Measurements from ENCODE around the gene TMUB1. TPM values are rescaled to one million over a fixed set of nuclear protein-coding genes. Genes with fewer than 3 reads are reported as not detected.

TMUB1 gene
- total RNA-seq, 4 donors from 2014 or later = 58.5 to 61.7 (median 60.4) TPM

DNA sequence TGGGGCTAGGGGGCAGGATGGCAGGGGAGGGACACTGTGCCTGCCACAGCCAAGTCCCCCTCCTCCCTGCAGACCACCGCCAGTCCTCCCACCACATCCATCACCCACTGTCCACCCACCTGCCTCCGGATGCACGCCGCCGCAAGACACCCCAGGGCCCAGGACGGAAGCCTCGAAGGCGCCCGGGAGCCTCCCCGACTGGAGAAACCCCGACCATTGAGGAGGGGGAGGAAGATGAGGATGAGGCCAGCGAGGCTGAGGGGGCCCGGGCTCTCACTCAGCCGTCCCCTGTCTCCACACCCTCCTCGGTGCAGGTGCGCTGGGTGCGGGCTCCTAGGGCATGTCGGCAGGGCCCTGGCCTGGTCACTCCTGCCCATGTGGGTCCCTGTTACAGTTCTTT, 18.8 kb downstream of the TMUB1 start:
- intact Hi-C loops (cut with DNase I; ENCODE audit: low total_unique reads) = no loop called here
- no peak overlapping the region for H3K4me3 ChIP-seq (ENCODE audit: low read depth, poor library complexity, severe bottlenecking)
- 92 to 94% methylated on average over 18 of the region's 18 CpGs for WGBS, 2 donors
- no peak for TF ChIP-seq POLR2A (IDR thresholded peaks at IDR 0.05)
- TF ChIP-seq, protein P1, sequence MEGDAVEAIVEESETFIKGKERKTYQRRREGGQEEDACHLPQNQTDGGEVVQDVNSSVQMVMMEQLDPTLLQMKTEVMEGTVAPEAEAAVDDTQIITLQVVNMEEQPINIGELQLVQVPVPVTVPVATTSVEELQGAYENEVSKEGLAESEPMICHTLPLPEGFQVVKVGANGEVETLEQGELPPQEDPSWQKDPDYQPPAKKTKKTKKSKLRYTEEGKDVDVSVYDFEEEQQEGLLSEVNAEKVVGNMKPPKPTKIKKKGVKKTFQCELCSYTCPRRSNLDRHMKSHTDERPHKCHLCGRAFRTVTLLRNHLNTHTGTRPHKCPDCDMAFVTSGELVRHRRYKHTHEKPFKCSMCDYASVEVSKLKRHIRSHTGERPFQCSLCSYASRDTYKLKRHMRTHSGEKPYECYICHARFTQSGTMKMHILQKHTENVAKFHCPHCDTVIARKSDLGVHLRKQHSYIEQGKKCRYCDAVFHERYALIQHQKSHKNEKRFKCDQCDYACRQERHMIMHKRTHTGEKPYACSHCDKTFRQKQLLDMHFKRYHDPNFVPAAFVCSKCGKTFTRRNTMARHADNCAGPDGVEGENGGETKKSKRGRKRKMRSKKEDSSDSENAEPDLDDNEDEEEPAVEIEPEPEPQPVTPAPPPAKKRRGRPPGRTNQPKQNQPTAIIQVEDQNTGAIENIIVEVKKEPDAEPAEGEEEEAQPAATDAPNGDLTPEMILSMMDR (IDR thresholded peaks at IDR 0.05) = no peak
- DNase-seq (ENCODE audit: low spot score in 2 of 2) = no peak

DNA sequence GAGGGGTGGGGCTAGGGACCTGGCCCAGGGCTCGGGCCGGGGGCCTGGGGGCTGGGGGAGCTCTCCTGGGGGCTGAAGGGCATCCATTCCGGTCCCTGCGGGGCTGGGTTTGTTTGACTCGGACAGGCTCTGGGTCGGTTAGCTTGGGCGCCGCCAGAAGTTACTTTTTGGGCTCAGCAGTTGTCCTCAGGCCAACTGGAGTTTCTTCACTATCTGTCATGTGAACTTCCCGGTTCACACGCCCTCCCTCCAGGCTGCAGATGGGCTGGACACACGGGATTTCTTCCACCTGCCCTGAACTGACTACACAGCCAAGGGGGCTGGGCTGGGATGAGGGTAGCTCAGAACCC, 20.1 kb downstream of the TMUB1 start:
- no peak for TF ChIP-seq POLR2A (IDR thresholded peaks at IDR 0.05)
- TF ChIP-seq, protein P1 (IDR thresholded peaks at IDR 0.05) = no peak
- WGBS, 2 donors = 28 to 49% methylated on average over 11 of the region's 11 CpGs
- intact Hi-C loops (cut with DNase I; ENCODE audit: low total_unique reads) = no loop called here

DNA sequence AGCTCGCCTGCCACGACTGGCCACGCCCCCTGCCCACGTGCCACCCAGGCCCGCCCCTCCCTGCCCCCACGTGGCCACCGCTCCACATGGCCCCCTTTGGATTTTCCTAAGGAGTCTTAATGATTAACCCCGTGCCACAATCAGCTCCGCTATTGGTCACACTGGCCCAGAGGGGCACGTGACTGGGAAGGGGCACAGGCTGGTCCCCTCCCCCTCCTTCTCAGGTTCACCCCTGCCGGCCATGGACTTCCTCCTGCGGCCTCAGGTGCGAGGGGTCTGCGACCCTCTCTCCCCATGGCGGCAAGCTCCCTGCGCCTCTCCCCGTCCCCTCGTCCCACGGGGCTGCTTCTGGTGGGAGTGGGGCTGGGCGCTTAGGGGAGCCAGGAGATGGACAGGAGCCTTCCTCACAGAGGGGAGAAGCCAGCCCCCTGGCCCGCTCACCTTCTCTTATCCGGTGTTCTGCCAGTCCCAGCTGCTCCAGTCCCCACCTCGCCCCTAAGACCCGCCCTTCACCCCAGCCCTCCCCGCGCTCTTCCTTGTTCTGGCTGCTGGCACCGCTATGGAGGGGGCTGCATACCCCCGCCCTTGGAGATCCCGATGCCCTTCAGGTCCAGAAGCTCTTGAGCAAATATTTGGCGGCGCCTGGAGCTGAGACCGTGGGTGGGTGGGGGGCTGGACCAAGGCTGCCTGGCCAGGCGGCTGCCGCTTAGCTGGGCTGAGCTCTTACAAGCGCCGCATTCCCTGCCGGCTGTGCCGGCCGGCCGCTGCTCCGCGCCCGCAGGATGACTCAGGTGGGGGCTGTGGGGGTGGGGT, 20.7 kb downstream of the TMUB1 start:
- no peak for DNase-seq (ENCODE audit: low spot score in 2 of 2)
- TF ChIP-seq, protein P1 (IDR thresholded peaks at IDR 0.05) = no peak
- TF ChIP-seq POLR2A (IDR thresholded peaks at IDR 0.05) = no peak
- intact Hi-C loops (cut with DNase I; ENCODE audit: low total_unique reads) = no loop called here
- no peak overlapping the region for H3K4me3 ChIP-seq (ENCODE audit: low read depth, poor library complexity, severe bottlenecking)
- WGBS, 2 donors = 52 to 59% methylated on average over 30 to 38 of the region's 43 CpGs

More for the DNA sequence above, 20.1 kb downstream of the TMUB1 start:
- DNase-seq (ENCODE audit: low spot score in 2 of 2) = no peak
- no peak overlapping the region for H3K4me3 ChIP-seq (ENCODE audit: low read depth, poor library complexity, severe bottlenecking)

DNA sequence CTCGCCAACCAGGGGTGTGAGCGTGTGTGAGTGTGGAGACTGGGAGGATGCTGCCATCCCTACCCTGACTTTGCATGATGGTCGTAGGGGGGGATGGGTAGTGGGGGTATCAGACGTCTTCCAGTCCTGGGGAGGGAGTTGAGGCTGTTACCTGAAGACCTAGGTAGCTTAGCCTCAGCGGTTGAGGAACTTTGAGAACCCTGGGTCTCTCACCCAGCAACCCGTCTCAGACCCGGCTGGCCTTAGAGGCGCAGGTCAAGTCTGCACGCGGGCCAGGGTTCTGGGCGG, 21.2 kb downstream of the TMUB1 start:
- intact Hi-C loops (cut with DNase I; ENCODE audit: low total_unique reads) = no loop called here
- TF ChIP-seq, protein P1 (IDR thresholded peaks at IDR 0.05) = no peak
- no peak for TF ChIP-seq POLR2A (IDR thresholded peaks at IDR 0.05)
- DNase-seq (ENCODE audit: low spot score in 2 of 2) = no peak
- 73 to 81% methylated on average over 8 to 10 of the region's 11 CpGs for WGBS, 2 donors
- no peak overlapping the region for H3K4me3 ChIP-seq (ENCODE audit: low read depth, poor library complexity, severe bottlenecking)

DNA sequence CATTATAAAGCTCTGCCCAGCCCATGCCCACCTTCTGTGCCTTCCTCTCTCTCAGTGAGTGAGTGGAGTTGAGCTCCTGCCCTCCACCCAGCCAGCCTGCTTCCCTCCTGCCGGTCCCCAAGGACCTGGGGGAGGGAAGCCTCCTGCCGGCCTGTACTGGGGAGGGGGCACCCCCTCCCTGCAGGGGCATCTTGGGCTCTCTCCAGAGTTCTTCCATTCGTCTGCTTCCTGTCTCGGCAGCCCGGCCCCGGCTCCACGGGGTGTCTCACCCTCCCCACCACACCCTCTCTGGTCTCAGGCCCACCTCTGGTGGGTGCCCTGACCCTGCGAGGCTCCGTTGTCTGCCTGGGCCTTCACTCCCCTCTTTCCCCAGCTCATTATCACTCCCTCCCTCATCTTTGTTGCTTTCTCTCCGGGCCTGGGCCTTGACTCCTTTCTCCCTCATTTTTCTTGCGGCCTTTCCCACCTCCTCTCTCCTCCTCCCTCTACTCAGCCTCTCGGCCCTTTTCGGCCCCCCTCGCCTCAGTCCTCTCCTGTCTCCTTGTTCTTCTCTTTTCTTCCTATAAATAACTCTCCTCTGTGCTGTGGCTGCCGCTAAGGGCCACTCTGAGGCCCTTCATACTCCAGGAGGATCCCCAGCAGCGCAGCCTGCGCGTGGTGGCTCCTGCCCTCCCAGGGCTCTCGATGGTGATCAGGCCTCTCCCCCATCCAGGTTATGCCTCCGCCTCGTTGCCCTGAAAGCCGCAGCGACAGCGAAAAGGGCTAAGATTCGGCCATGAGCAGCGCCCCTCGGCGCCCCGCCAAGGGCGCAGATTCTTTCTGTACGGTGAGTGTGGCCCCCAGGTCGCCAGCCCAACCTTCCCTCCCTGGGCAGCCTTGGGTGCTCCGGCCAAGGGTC, 21.8 kb downstream of the TMUB1 start:
- TF ChIP-seq, protein P1 (IDR thresholded peaks at IDR 0.05) = no peak
- no peak for TF ChIP-seq POLR2A (IDR thresholded peaks at IDR 0.05)
- intact Hi-C loops (cut with DNase I; ENCODE audit: low total_unique reads) = no loop called here
- WGBS, 2 donors = 67 to 74% methylated on average over 29 to 33 of the region's 33 CpGs
- no peak overlapping the region for H3K4me3 ChIP-seq (ENCODE audit: low read depth, poor library complexity, severe bottlenecking)
- DNase-seq (ENCODE audit: low spot score in 2 of 2) = no peak

Data from lower leg skin (tissue), 4 donors.